GM08714 (cell line): ENCODE results near the gene MIF.
"Not testable (repeated sequence)": the region's sequence is repeated elsewhere in the genome, so short reads cannot be mapped to it uniquely, and the experiment has no call there.

Source experiments
- H3K4me3 ChIP-seq: fragments of 200-500 bp; sonication (Bioruptor generic); 2 replicates; pipeline ENCODE4 v1.5.1; 2014; ENCODE audit warnings: mild to moderate bottlenecking, low read length, inconsistent platforms
- ZNF274 ChIP-seq: IDR thresholded peaks from 2 replicates; pipeline ENCODE4 v1.6.1; 2012; ENCODE audit warnings: mild to moderate bottlenecking, low read depth, low read length

MIF gene

GRCh38 chr22:23858484-23858815, 35.7 kb upstream of the MIF start:
- peak overlapping the region; percentile 75; the same call in 1 of the 2 replicates for H3K4me3 ChIP-seq
- no peak for TF ChIP-seq ZNF274

GRCh38 chr22:23859201-23859600, 35.0 kb upstream of the MIF start:
- TF ChIP-seq ZNF274, result no peak
- H3K4me3 ChIP-seq, result no peak overlapping the region

GRCh38 chr22:23860187-23860586, 34.0 kb upstream of the MIF start:
- not testable (repeated sequence) for H3K4me3 ChIP-seq

- H3K4me3 ChIP-seq, result no peak overlapping the region
- TF ChIP-seq ZNF274, result no peak
These were observed 32.1 kb upstream of the MIF start for GRCh38 chr22:23862103-23862502.

- H3K4me3 ChIP-seq, result not testable (repeated sequence)
These were observed 29.6 kb upstream of the MIF start for GRCh38 chr22:23864499-23865154.

GRCh38 chr22:23868580-23868979, 25.6 kb upstream of the MIF start:
- H3K4me3 ChIP-seq, result no peak overlapping the region
- TF ChIP-seq ZNF274, result no peak

GRCh38 chr22:23874871-23875270, 19.3 kb upstream of the MIF start:
- H3K4me3 ChIP-seq, result no peak overlapping the region
- no peak for TF ChIP-seq ZNF274

GRCh38 chr22:23875801-23876200, 18.4 kb upstream of the MIF start:
- TF ChIP-seq ZNF274, result no peak
- H3K4me3 ChIP-seq, result no peak overlapping the region

GRCh38 chr22:23877566-23877965, 16.6 kb upstream of the MIF start:
- no peak for TF ChIP-seq ZNF274
- no peak overlapping the region for H3K4me3 ChIP-seq

- TF ChIP-seq ZNF274, result no peak
- H3K4me3 ChIP-seq, result no peak overlapping the region
These were observed 16.0 kb upstream of the MIF start for GRCh38 chr22:23878219-23878618.

- H3K4me3 ChIP-seq, result no peak overlapping the region
- TF ChIP-seq ZNF274, result no peak
These were observed 11.8 kb upstream of the MIF start for GRCh38 chr22:23882370-23882769.

GRCh38 chr22:23883658-23884057, 10.5 kb upstream of the MIF start:
- H3K4me3 ChIP-seq, result no peak overlapping the region
- TF ChIP-seq ZNF274, result no peak

- TF ChIP-seq ZNF274, result no peak
- H3K4me3 ChIP-seq, result no peak overlapping the region
These were observed 10.0 kb upstream of the MIF start for GRCh38 chr22:23884140-23884539.

- TF ChIP-seq ZNF274, result no peak
These were observed 5.4 kb upstream of the MIF start for GRCh38 chr22:23888615-23889401.

GRCh38 chr22:23889620-23890019, 4.6 kb upstream of the MIF start:
- no peak for TF ChIP-seq ZNF274
- no peak overlapping the region for H3K4me3 ChIP-seq

More at GRCh38 chr22:23888615-23889401, 5.4 kb upstream of the MIF start:
- no peak overlapping the region for H3K4me3 ChIP-seq

GRCh38 chr22:23891726-23892125, 2.5 kb upstream of the MIF start:
- TF ChIP-seq ZNF274, result no peak

More at GRCh38 chr22:23891726-23892125, 2.5 kb upstream of the MIF start:
- no peak overlapping the region for H3K4me3 ChIP-seq
